Hematopoietic multipotent progenitor cell treated with erythropoietin and hydrocortisone succinate and interleukin-3 and kit ligand, for 8 days (in vitro differentiated cells): ENCODE results near the gene SLC25A3.
"Not testable (repeated sequence)": the region's sequence is repeated elsewhere in the genome, so short reads cannot be mapped to it uniquely, and the experiment has no call there.

Source experiments
- DNase-seq: peaks from one replicate; pipeline ENCODE4 v3.0.0-alpha.2; 2015

The SLC25A3 gene

DNA sequence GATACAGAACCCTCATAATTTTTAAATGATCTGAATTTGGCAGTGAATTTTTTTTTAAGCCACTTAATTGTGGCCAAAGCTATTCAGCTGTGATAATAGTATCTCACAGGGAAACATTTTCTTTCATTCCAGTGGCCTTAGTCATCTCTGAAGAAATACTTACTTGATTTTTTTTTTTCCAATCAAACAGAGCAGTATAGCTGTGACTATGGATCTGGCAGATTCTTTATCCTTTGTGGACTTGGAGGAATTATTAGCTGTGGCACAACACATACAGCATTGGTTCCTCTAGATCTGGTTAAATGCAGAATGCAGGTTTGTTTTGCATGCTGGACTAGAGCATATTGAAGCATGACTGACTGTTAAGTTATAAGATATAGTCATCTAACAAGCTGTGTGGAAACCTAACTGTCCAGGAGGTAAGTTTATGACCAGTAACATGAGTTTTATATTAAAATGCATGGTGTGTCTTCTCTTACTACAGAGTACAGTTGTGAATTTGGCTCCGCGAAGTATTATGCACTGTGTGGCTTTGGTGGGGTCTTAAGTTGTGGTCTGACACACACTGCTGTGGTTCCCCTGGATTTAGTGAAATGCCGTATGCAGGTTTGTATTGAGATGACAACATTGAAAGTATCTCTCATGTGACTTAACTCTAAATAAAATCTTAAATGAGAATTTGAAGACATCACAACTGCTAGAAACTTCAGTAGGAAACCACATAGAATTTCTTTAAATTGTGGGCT lies 1.9 kb downstream of the SLC25A3 start:
- DNase-seq: no peak

- DNase-seq: not testable (repeated sequence)
These were observed 3.8 kb downstream of the SLC25A3 start for GRCh38 chr12:98597313-98597712.

DNA sequence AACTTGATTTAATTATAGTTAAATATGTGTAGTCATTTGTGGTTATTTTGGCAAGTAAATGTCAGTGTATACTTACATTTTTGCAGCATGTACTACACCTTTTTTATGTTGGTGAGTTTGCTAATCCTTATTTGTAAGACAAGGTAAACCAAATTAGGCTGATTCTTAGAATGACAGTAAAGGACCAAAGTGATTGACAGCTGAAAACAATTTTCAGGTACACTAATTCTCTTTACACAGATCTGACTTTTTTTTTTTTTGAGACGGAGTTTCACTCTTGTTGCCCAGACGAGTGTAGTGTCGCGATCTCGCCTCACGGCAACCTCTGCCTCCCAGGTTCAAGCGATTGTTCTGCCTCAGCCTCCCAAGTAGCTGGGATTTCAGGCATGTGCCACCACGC lies 8.4 kb downstream of the SLC25A3 start:
- DNase-seq: no peak

DNA sequence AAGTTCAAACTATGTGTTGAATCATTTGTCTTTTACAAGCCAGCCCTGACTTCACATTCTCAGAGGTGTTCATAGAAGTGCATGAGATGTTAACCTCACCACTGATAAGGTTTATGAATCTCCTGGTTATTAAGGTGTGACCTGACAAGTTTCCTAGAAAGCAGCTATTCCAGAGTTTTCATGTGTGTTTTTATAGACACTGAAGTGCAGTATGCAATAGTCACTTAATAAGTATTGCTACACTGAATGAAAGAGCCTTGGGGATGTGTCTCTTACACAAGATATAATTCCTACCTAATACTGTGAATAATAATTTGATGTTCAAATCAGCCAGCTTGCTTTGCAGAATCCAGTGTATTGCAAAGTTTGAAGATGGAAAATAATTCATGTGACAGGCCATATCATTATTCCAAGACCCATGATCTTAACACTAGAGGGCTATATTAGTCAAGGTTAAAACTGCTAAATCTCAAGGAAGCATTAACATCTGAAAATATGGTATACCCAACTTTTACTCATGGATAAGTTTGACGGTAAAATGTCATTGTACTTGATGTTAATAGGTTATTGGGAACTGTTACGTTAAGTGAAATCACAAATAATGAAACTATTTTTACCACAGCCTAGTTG lies 13.0 kb downstream of the SLC25A3 start:
- peak; percentile 28 for DNase-seq

DNA sequence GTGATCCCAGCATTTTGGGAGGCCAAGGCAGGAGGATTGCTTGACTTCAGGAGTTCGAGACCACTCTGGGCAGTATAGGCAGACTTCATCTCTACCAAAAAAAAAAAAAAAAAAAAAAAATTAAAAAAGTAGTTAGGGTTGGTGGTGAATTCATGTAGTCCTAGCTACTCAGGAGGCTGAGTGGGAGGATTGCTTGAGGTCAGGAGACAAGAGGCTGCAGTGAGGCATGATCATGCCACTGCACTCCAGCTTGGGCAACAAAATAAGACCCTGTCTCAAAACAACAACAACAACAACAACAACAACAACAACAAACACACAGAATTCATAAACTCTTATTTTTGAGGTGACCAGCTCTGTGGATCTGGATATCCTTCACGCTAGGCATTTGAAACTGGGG lies 17.1 kb downstream of the SLC25A3 start:
- DNase-seq: no peak

DNA sequence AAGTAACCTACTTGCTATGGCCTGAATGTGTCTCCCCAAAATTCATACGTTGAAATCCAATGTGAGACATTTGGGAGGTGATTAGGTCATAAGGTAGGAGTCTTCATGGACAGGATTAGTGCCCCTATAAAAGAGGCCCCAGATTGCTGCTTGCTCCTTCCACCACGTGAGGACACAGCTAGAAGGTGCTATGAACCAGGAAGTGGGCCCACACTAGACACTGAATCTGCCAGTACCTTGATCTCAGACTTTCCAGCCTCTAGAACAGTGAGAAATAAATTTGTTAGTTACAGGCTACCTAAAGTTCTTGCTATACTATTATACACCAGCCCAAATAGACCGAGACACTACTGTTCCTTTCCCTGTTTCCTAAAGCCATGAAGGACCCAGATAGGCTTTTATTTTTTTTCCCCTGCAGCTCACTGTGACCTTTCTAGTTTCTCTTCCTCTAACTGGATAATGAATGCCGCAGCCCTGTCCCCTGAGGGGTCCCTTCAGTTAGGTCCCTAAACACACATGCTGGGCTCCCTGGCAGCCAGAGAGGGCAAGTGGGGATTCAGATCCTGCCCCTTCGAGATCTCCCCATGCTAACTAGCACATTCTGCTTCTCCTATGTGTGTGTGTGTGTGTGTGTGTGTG lies 19.3 kb downstream of the SLC25A3 start:
- no peak for DNase-seq

DNA sequence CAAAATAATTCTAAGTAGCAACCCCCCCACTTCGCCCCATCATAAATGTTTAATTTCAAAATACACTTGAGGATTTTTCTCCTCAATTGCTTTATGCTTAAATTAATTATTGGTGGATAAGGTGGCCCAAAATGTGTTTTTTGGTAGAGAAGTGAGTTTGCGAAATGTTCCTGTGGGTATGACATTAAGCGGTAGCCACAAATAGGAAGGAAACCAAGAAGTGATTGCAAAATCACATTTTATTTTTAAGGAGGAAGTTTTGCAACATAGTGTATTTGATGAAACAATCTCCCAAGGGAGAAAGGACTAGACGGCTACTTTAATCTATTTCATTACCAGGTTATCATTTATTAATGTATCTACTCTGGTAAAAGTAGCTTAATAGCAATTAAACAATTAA lies 25.5 kb downstream of the SLC25A3 start:
- no peak for DNase-seq

- DNase-seq: no peak
These were observed 42.3 kb downstream of the SLC25A3 start for GRCh38 chr12:98635657-98636323.

DNA sequence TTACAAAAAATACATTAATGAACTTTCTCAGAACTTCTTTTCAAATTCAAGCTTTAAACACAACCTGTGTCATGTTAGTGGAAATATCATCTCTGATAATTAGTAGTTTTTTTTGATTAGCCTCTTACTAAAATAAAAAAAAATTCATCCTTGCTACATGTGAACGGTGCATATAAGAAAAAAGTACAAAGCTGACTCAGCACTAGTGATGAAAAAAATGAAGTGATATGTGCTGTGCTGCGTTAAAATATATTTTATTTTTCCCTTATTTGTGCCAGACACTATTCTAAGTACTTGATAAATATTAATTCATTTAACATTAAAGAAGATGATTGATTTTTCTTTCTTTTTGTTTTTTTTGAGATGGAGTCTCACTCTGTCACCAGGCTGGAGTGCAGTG lies 43.6 kb downstream of the SLC25A3 start:
- DNase-seq: no peak

DNA sequence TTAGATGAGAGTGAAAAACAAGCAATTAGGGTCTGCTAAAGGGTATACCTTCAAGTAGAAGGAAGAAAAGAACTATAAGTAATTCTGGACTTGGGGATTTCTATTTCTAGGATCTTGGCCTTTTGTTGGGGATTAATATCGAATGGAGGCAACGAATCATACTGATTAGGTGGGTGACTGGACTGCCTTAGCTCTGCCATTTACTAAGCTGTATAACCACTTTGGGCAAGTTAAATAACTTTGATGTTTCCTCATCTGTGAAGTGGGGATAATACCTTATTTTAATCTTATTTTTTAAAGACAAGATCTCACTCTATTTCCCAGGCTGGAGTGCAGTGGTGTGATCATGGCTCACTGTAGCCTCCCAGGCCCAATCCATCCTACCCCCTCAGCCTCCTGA lies 44.5 kb downstream of the SLC25A3 start:
- no peak for DNase-seq

DNA sequence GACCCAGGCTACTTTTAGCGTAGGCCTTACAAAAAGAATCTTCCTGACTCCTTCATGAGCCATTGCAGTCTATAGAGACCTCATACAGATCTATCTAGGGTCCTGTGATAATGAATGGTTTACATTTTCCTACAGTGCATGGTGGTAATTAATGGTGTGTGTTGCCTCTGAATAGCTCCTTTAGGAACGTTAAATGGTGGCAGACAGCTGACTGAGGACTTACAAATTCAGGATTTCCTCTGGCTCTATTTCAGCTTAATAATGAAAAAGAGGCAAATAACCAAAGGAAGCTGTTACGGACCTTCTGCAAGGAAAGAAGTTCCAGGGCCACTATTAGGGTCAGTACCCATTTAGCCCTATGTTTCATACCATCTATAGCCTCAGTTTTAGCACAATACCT lies 46.0 kb downstream of the SLC25A3 start:
- DNase-seq: no peak

DNA sequence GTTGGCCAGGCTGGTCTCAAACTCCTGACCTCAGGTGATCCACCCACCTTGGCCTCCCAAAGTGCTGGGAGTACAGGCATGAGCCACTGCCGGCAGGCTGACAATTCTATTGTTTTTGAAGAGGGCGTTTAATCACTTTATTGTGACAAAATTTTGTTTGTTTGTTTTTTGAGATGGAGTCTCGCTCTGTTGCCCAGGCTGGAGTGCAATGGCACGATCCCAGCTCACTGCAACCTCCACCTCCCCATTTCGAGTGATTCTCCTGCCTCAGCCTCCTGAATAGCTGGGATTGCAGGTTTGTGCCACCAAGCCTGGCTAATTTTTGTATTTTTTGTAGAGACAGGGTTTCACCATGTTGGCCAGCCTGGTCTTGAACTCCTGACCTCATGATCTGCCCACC lies 49.3 kb downstream of the SLC25A3 start:
- DNase-seq: not testable (repeated sequence)

GRCh38 chr12:98644433-98644711 lies 50.9 kb downstream of the SLC25A3 start:
- DNase-seq: no peak

GRCh38 chr12:98644712-98645571 lies 51.5 kb downstream of the SLC25A3 start, which contains the start of the genes APAF1 and IKBIP:
APAF1 (plus strand) TSS chr12:98645290; CDS start chr12:98648360, 3,070 bp downstream.
IKBIP (minus strand) TSS chr12:98644788; CDS start chr12:98644701, 87 bp downstream.
- DNase-seq: peak; percentile 95

DNA sequence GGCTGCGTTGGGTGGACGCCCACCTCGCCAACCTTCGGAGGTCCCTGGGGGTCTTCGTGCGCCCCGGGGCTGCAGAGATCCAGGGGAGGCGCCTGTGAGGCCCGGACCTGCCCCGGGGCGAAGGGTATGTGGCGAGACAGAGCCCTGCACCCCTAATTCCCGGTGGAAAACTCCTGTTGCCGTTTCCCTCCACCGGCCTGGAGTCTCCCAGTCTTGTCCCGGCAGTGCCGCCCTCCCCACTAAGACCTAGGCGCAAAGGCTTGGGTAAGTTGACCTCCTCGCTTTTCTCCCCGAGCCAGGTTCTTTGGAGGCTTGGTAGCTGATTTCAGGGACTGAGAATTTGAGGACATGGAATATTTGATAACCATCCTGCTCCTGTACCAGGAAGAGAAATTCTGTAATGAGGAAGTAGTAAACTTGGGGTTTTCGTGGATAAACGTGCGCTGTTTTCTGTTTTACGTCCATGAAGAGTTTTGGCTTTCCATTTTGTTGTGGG lies 52.1 kb downstream of the SLC25A3 start:
- peak; percentile 46 for DNase-seq

GRCh38 chr12:98646294-98647090 lies 53.0 kb downstream of the SLC25A3 start:
- peak; percentile 53 for DNase-seq

DNA sequence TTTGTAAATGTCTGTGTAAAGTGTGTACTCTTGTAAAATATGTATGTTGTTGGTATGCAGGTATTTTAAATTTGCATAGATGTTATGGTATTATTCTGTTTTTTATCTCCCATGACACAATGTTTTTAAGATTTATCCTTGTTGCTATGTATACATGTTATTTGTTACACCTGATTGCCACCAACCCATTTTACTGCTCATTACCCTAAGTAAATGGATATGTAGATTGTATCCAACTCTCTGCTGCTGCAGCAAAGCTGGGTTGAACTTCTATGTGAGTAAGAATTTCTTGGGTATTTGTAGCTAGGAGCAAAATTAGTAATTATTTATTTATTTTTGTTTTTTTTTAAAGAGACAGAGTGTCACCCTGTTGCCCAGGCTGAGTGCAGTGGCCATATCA lies 57.8 kb downstream of the SLC25A3 start:
- DNase-seq: no peak

GRCh38 chr12:98653866-98654493 lies 60.5 kb downstream of the SLC25A3 start:
- peak; percentile 83 for DNase-seq
